IPS-18a (cell line): Measurements from ENCODE around the gene FHIT.

Experiments used
- H3K27ac ChIP-seq: one replicate; pipeline ENCODE4 v1.5.1; 2013; ENCODE audit warnings: low read length
- H3K27me3 ChIP-seq: one replicate; pipeline ENCODE4 v1.6.1; 2013; ENCODE audit warnings: mild to moderate bottlenecking, low read length; ENCODE audit not compliant: control insufficient read depth, insufficient read depth
- H3K36me3 ChIP-seq: one replicate; pipeline ENCODE4 v1.6.1; 2013; ENCODE audit warnings: low read depth, low read length; ENCODE audit not compliant: control insufficient read depth
- H3K4me1 ChIP-seq: one replicate; pipeline ENCODE4 v1.6.1; 2013; ENCODE audit warnings: low read depth, low read length; ENCODE audit not compliant: control insufficient read depth
- H3K4me3 ChIP-seq: one replicate; pipeline ENCODE4 v1.5.1; 2013; ENCODE audit warnings: low read length
- H3K9ac ChIP-seq: one replicate; pipeline ENCODE4 v1.6.1; 2013; ENCODE audit warnings: mild to moderate bottlenecking, low read length, moderate library complexity
- H3K9me3 ChIP-seq: one replicate; pipeline ENCODE4 v1.6.1; 2013; ENCODE audit warnings: low read depth, low read length; ENCODE audit not compliant: control insufficient read depth

The FHIT gene

DNA sequence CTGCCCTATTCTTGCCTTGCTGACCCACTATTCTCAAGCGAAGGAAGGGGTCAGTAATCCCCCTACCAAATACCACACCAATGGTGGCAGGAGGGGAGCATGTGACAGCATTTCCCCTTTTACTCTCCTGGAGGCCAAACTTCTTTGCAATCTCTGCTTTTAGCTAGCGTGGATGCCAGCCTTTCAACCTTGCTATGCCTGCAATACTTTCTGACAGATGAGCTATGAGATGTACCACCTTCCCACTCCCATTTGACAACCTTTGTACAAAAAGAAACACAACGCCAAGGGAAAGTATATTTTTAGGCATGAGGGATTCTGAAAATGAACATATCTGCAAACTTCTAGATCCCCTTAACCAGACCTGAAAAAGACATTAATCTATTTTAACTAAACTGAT, 302.1 kb downstream of the FHIT start:
- Histone ChIP-seq H3K4me3 (no peak overlapping the region), H3K36me3 (no peaks in the 10 kb centered on the region), H3K27ac (no peak overlapping the region), H3K9ac (no peak overlapping the region), H3K27me3 (no peaks in the 10 kb centered on the region), H3K4me1 (no peaks in the 10 kb centered on the region), H3K9me3 (no peaks in the 10 kb centered on the region)

DNA sequence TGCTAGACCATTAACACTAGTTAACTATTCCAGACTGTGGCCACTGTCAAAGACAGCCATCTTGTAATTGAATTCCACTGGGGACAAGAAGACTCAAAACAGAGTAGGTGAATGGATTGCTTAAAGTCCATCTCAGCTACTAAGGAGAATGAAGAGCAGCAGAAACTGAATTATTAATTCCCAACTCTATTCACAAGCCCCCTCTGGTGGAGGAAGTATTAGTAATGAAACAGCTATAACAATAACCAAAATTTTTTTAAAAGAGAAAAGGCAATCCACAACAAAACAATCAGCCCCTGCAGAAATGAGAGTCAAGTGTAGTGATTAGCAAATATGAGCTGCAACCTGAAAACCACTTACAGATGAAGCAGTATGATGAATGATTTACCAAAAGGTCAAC, 302.8 kb downstream of the FHIT start:
- H3K9ac ChIP-seq = no peak overlapping the region
- no peaks in the 10 kb centered on the region for H3K27me3 ChIP-seq
- no peaks in the 10 kb centered on the region for H3K9me3 ChIP-seq
- H3K36me3 ChIP-seq = no peaks in the 10 kb centered on the region
- H3K4me3 ChIP-seq = no peak overlapping the region
- no peak overlapping the region for H3K27ac ChIP-seq
- no peaks in the 10 kb centered on the region for H3K4me1 ChIP-seq

GRCh38 chr3:60935709-60936108, 315.5 kb downstream of the FHIT start:
- no peak overlapping the region for H3K4me3 ChIP-seq
- no peak overlapping the region for H3K9ac ChIP-seq
- no peaks in the 10 kb centered on the region for H3K4me1 ChIP-seq
- no peaks in the 10 kb centered on the region for H3K27me3 ChIP-seq
- no peaks in the 10 kb centered on the region for H3K36me3 ChIP-seq
- no peaks in the 10 kb centered on the region for H3K9me3 ChIP-seq
- no peak overlapping the region for H3K27ac ChIP-seq

- Histone ChIP-seq H3K27me3 (no peaks in the 10 kb centered on the region), H3K4me1 (no peaks in the 10 kb centered on the region), H3K9ac (no peak overlapping the region), H3K9me3 (no peaks in the 10 kb centered on the region), H3K27ac (no peak overlapping the region), H3K4me3 (no peak overlapping the region), H3K36me3 (no peaks in the 10 kb centered on the region)
Measured at GRCh38 chr3:60933824-60934223, 317.4 kb downstream of the FHIT start.

GRCh38 chr3:60932643-60933042, 318.6 kb downstream of the FHIT start:
- Histone ChIP-seq H3K4me3 (no peak overlapping the region), H3K27ac (no peak overlapping the region), H3K36me3 (no peaks in the 10 kb centered on the region), H3K4me1 (no peaks in the 10 kb centered on the region), H3K9me3 (no peaks in the 10 kb centered on the region), H3K27me3 (no peaks in the 10 kb centered on the region), H3K9ac (no peak overlapping the region)

DNA sequence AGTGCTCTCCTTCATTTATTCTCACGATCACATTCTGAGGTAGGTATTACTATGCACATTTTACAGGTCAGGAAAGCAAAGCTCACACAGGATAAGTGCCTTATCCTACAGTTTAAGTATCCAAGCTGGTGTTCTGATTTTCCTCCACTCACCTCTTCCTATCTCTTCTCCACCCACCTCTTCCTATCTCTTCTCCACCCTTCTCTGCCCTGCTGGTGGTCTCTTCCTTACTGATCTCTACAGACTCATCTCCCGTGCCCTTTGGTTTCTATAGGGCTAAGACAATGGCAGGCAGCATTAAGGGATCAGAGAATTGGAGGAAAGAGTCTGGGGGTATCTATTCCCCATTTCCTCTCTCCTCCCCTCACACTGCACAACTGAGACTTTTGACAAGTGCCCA, 319.1 kb downstream of the FHIT start:
- Histone ChIP-seq H3K27ac (no peak overlapping the region), H3K27me3 (no peaks in the 10 kb centered on the region), H3K4me1 (no peaks in the 10 kb centered on the region), H3K4me3 (no peak overlapping the region), H3K36me3 (no peaks in the 10 kb centered on the region), H3K9me3 (no peaks in the 10 kb centered on the region), H3K9ac (no peak overlapping the region)

DNA sequence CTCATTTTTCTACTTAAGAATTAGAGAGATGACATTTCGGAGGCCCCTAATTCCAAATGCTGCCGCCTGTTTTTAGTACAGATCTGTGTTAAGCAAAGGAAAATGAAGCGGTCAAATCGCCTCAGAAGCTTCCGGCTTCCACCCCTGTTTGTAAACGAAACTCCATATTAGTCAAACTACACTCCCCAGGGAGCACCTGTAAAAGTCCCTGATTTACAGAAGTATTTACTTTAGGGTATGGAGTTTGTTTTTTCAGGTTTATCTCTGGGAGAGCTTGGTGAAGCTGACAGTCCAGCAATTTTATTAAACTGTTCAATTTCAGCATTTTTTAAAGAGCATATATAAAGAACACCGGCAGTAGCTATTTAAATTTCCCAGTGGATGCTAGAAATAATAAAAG, 319.8 kb downstream of the FHIT start:
- H3K4me1 ChIP-seq = no peaks in the 10 kb centered on the region
- H3K4me3 ChIP-seq = no peak overlapping the region
- no peaks in the 10 kb centered on the region for H3K36me3 ChIP-seq
- H3K9ac ChIP-seq = no peak overlapping the region
- H3K27ac ChIP-seq = no peak overlapping the region
- no peaks in the 10 kb centered on the region for H3K9me3 ChIP-seq
- no peaks in the 10 kb centered on the region for H3K27me3 ChIP-seq

GRCh38 chr3:60920519-60920918, 330.7 kb downstream of the FHIT start:
- no peaks in the 10 kb centered on the region for H3K9me3 ChIP-seq
- no peaks in the 10 kb centered on the region for H3K4me1 ChIP-seq
- H3K36me3 ChIP-seq = no peaks in the 10 kb centered on the region
- no peak overlapping the region for H3K4me3 ChIP-seq
- no peak overlapping the region for H3K27ac ChIP-seq
- no peaks in the 10 kb centered on the region for H3K27me3 ChIP-seq
- no peak overlapping the region for H3K9ac ChIP-seq

- Histone ChIP-seq H3K9me3 (no peaks in the 10 kb centered on the region), H3K36me3 (no peaks in the 10 kb centered on the region), H3K27me3 (no peaks in the 10 kb centered on the region), H3K4me3 (no peak overlapping the region), H3K4me1 (no peaks in the 10 kb centered on the region), H3K27ac (no peak overlapping the region), H3K9ac (no peak overlapping the region)
Measured at GRCh38 chr3:60919296-60919695, 332.0 kb downstream of the FHIT start.

GRCh38 chr3:60917141-60917540, 334.1 kb downstream of the FHIT start:
- Histone ChIP-seq H3K27ac (no peak overlapping the region), H3K9me3 (no peaks in the 10 kb centered on the region), H3K4me3 (no peak overlapping the region), H3K36me3 (no peaks in the 10 kb centered on the region), H3K9ac (no peak overlapping the region), H3K4me1 (no peaks in the 10 kb centered on the region), H3K27me3 (no peaks in the 10 kb centered on the region)

- no peak overlapping the region for H3K4me3 ChIP-seq
- no peak overlapping the region for H3K27ac ChIP-seq
- H3K9ac ChIP-seq = no peak overlapping the region
- no peaks in the 10 kb centered on the region for H3K9me3 ChIP-seq
- H3K36me3 ChIP-seq = no peaks in the 10 kb centered on the region
- no peaks in the 10 kb centered on the region for H3K27me3 ChIP-seq
- H3K4me1 ChIP-seq = no peaks in the 10 kb centered on the region
Measured at GRCh38 chr3:60916546-60916945, 334.7 kb downstream of the FHIT start.

- H3K9ac ChIP-seq = no peak overlapping the region
- no peaks in the 10 kb centered on the region for H3K27me3 ChIP-seq
- H3K9me3 ChIP-seq = no peaks in the 10 kb centered on the region
- no peak overlapping the region for H3K27ac ChIP-seq
- no peak overlapping the region for H3K4me3 ChIP-seq
- H3K4me1 ChIP-seq = no peaks in the 10 kb centered on the region
- H3K36me3 ChIP-seq = no peaks in the 10 kb centered on the region
Measured at GRCh38 chr3:60913474-60913873, 337.8 kb downstream of the FHIT start.
